GM13977 (cell line): ENCODE results near the gene ULK2.

Source experiments
- DNase-seq: peaks from one replicate; pipeline ENCODE4 v3.0.0; 2012; ENCODE audit warnings: low spot score
- CTCF ChIP-seq: IDR thresholded peaks from 2 replicates; pipeline ENCODE4 v1.5.1; 2012; ENCODE audit warnings: mild to moderate bottlenecking, control low read depth; ENCODE audit not compliant: insufficient read depth; ENCODE audit errors: extremely low read depth, missing control alignments
- in situ Hi-C: fragments of 300-500 bp; cut with MboI; formaldehyde crosslinking; loops from one replicate; pipeline ENCODE4 v1.12.0; 2022; ENCODE audit warnings: low sequenced_read_pairs, low pct_unique_long_range_greater_than_20kb, mixed read lengths, inconsistent platforms; ENCODE audit not compliant: unreplicated experiment

ULK2 gene

GRCh38 chr17:19729900-19730299 is 137.8 kb downstream of the ULK2 start:
- DNase-seq = no peak
- in situ Hi-C loops = no loop called here
- no peak for TF ChIP-seq CTCF

GRCh38 chr17:19728084-19728495 is 139.6 kb downstream of the ULK2 start:
- in situ Hi-C loops = no loop called here
- TF ChIP-seq CTCF = no peak
- DNase-seq = no peak

- in situ Hi-C loops = no loop called here
- no peak for DNase-seq
- TF ChIP-seq CTCF = no peak
Measured at GRCh38 chr17:19727501-19728078, 140.1 kb downstream of the ULK2 start.

GRCh38 chr17:19726631-19727376 is 140.9 kb downstream of the ULK2 start:
- in situ Hi-C loops = no loop called here
- TF ChIP-seq CTCF = no peak
- no peak for DNase-seq

- DNase-seq = no peak
- TF ChIP-seq CTCF = no peak
- in situ Hi-C loops = no loop called here
Measured at GRCh38 chr17:19725486-19725885, 142.2 kb downstream of the ULK2 start.

GRCh38 chr17:19724501-19725420 is 143.0 kb downstream of the ULK2 start:
- DNase-seq = no peak
- in situ Hi-C loops = loop anchor here (25.0 kb wide), 1 partner anchor 112 kb away; no protein-coding TSS in a partner anchor
- TF ChIP-seq CTCF = no peak
